Neural cell (in vitro differentiated cells): ENCODE measurements around the gene NF1. TPM values are rescaled to one million over a fixed set of nuclear protein-coding genes. Genes with fewer than 3 reads are reported as not detected.

ENCODE experiments used
- H2AFZ ChIP-seq: fragments of 200-600, 300-800 bp; sonication (generic), shearing (Covaris generic); 2 replicates; pipeline ENCODE4 v1.6.0; 2014; ENCODE audit warnings: low read depth, mild to moderate bottlenecking, antibody characterized with exemption, low read length, moderate library complexity
- H3F3A ChIP-seq: fragments of 200-600 bp; shearing (Covaris generic); 2 replicates; pipeline ENCODE4 v1.6.1; 2016; ENCODE audit warnings: mild to moderate bottlenecking, moderate library complexity, mixed read lengths, antibody characterized with exemption, low read length; ENCODE audit not compliant: insufficient read depth, poor library complexity, severe bottlenecking
- H3K27ac ChIP-seq: fragments of 200-600, 300-800 bp; sonication (generic), shearing (Covaris generic); 2 replicates; pipeline ENCODE4 v1.5.1; 2014; ENCODE audit warnings: mild to moderate bottlenecking, low read length, moderate library complexity
- H3K27me3 ChIP-seq: fragments of 300-800, 200-600 bp; sonication (generic), shearing (Covaris generic); 2 replicates; pipeline ENCODE4 v1.6.0; 2014; ENCODE audit warnings: mild to moderate bottlenecking, low read depth, low read length, moderate library complexity; ENCODE audit not compliant: insufficient read depth
- H3K36me3 ChIP-seq: fragments of 300-800, 200-600 bp; sonication (generic), shearing (Covaris generic); 2 replicates; pipeline ENCODE4 v1.5.1; 2014; ENCODE audit warnings: mild to moderate bottlenecking, antibody characterized with exemption, low read length, moderate library complexity; ENCODE audit not compliant: insufficient read depth
- H3K4me2 ChIP-seq: fragments of 300-800, 200-600 bp; sonication (generic), shearing (Covaris generic); 2 replicates; pipeline ENCODE4 v1.6.0; 2014; ENCODE audit warnings: mild to moderate bottlenecking, low read length
- H3K4me3 ChIP-seq: fragments of 300-800, 200-600 bp; sonication (generic), shearing (Covaris generic); 2 replicates; pipeline ENCODE4 v1.5.1; 2014; ENCODE audit warnings: mild to moderate bottlenecking, low read length, moderate library complexity
- H3K79me2 ChIP-seq: fragments of 200-600 bp; shearing (Covaris generic); replicated peaks from 2 replicates; pipeline ENCODE4 v1.6.0; 2014; ENCODE audit warnings: mild to moderate bottlenecking, low read length, moderate library complexity; ENCODE audit not compliant: insufficient read depth
- H3K9ac ChIP-seq: fragments of 300-800, 200-600 bp; sonication (generic), shearing (Covaris generic); 2 replicates; pipeline ENCODE4 v1.6.1; 2016; ENCODE audit warnings: mild to moderate bottlenecking, low read length, mixed read lengths
- H3K9me2 ChIP-seq: fragments of 200-600 bp; shearing (Covaris generic); 2 replicates; pipeline ENCODE4 v1.6.1; 2016; ENCODE audit warnings: mild to moderate bottlenecking, low read length, mixed read lengths; ENCODE audit not compliant: insufficient read depth
- H3K9me3 ChIP-seq: fragments of 200-600, 300-800 bp; sonication (generic), shearing (Covaris generic); 2 replicates; pipeline ENCODE4 v1.6.1; 2016; ENCODE audit warnings: mild to moderate bottlenecking, mixed run types, low read length, moderate library complexity, mixed read lengths
- H4K20me1 ChIP-seq: fragments of 200-600 bp; shearing (Covaris generic); 2 replicates; pipeline ENCODE4 v1.6.1; 2016; ENCODE audit warnings: mild to moderate bottlenecking, mixed run types; ENCODE audit not compliant: insufficient read depth
- EP300 ChIP-seq: fragments of 450-650 bp; conservative IDR thresholded peaks from 2 replicates; pipeline ENCODE4 v1.6.1; 2014; ENCODE audit warnings: antibody characterized with exemption, mild to moderate bottlenecking, moderate library complexity; ENCODE audit not compliant: poor library complexity, severe bottlenecking
- EZH2 ChIP-seq: fragments of 200-600, 300-800 bp; shearing (Covaris generic), sonication (generic); IDR thresholded peaks from 2 replicates; pipeline ENCODE4 v1.6.1; 2014; ENCODE audit warnings: antibody characterized with exemption, low read length, borderline replicate concordance, mild to moderate bottlenecking; ENCODE audit not compliant: insufficient read depth, poor library complexity, severe bottlenecking
- MXI1 ChIP-seq: fragments of 450-650 bp; conservative IDR thresholded peaks from 2 replicates; pipeline ENCODE4 v1.6.1; 2014; ENCODE audit warnings: antibody characterized with exemption, mild to moderate bottlenecking; ENCODE audit not compliant: poor library complexity, severe bottlenecking
- POLR2AphosphoS5 ChIP-seq: IDR thresholded peaks from 2 replicates; pipeline ENCODE4 v1.6.1; 2012
- RAD21 ChIP-seq: fragments of 450-650 bp; conservative IDR thresholded peaks from 2 replicates; pipeline ENCODE4 v1.6.1; 2014; ENCODE audit warnings: antibody characterized with exemption, mild to moderate bottlenecking, moderate library complexity
- SMC3 ChIP-seq: fragments of 450-650 bp; conservative IDR thresholded peaks from 2 replicates; pipeline ENCODE4 v1.6.1; 2014; ENCODE audit warnings: antibody characterized with exemption, mild to moderate bottlenecking, moderate library complexity; ENCODE audit not compliant: poor library complexity
- TAF1 ChIP-seq: IDR thresholded peaks from 2 replicates; pipeline ENCODE4 v1.6.1; 2012; ENCODE audit warnings: low read depth
- polyA plus RNA-seq: library from polyadenylated mRNA; depleted of rRNA; stranded (reverse); fragments of >200 nt; gene quantifications from 2 replicates; pipeline ENCODE4 v1.2.3, GENCODE V29; 2014
- TF ChIP-seq, protein P1 (sequence below): IDR thresholded peaks from 2 replicates; pipeline ENCODE4 v1.6.1; 2012; ENCODE audit warnings: borderline replicate concordance
- TF ChIP-seq, protein P2 (sequence below): fragments of 450-650 bp; IDR thresholded peaks from 2 replicates; pipeline ENCODE4 v1.5.1; 2014; ENCODE audit warnings: antibody characterized with exemption, mild to moderate bottlenecking, moderate library complexity; ENCODE audit not compliant: poor library complexity, severe bottlenecking

NF1 gene
- polyA plus RNA-seq, 1 donor from 2014 or later, result 22.4 TPM

DNA sequence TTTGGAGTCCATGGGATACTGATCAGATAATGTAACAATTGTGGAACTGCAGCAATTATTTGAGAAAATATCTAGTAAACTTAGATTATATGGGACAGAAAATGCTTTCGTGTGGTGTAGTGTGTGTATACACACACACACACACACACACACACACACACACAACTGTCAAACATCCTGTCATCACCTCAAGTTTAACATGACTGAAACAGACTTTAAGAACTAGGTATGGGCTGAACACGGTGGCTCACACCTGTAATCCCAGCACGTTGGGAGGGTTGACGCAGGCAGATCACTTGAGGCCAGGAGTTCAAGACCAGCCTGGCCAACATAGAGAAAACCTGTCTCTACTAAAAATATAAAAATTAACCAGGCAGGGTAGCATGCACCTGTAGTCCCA lies 227.2 kb downstream of the NF1 start:
- Histone ChIP-seq H3K27ac (no peak overlapping the region), H4K20me1 (no peaks in the 10 kb centered on the region), H3K27me3 (no peaks in the 10 kb centered on the region), H3K4me3 (no peak overlapping the region), H3K36me3 (peaks cover 8% of the 10 kb centered on the region), H3F3A (no peaks in the 10 kb centered on the region), H3K79me2 (no peaks in the 10 kb centered on the region), H3K9me3 (no peaks in the 10 kb centered on the region), H2AFZ (no peak overlapping the region), H3K9ac (no peak overlapping the region), H3K4me2 (no peak overlapping the region), H3K9me2 (no peaks in the 10 kb centered on the region)
- TF ChIP-seq, protein P1, sequence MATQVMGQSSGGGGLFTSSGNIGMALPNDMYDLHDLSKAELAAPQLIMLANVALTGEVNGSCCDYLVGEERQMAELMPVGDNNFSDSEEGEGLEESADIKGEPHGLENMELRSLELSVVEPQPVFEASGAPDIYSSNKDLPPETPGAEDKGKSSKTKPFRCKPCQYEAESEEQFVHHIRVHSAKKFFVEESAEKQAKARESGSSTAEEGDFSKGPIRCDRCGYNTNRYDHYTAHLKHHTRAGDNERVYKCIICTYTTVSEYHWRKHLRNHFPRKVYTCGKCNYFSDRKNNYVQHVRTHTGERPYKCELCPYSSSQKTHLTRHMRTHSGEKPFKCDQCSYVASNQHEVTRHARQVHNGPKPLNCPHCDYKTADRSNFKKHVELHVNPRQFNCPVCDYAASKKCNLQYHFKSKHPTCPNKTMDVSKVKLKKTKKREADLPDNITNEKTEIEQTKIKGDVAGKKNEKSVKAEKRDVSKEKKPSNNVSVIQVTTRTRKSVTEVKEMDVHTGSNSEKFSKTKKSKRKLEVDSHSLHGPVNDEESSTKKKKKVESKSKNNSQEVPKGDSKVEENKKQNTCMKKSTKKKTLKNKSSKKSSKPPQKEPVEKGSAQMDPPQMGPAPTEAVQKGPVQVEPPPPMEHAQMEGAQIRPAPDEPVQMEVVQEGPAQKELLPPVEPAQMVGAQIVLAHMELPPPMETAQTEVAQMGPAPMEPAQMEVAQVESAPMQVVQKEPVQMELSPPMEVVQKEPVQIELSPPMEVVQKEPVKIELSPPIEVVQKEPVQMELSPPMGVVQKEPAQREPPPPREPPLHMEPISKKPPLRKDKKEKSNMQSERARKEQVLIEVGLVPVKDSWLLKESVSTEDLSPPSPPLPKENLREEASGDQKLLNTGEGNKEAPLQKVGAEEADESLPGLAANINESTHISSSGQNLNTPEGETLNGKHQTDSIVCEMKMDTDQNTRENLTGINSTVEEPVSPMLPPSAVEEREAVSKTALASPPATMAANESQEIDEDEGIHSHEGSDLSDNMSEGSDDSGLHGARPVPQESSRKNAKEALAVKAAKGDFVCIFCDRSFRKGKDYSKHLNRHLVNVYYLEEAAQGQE, result no peak
- TF ChIP-seq TAF1 (no peak), MXI1 (no peak), POLR2AphosphoS5 (no peak), EP300 (no peak), RAD21 (no peak), SMC3 (no peak), EZH2 (no peak)
- TF ChIP-seq, protein P2, sequence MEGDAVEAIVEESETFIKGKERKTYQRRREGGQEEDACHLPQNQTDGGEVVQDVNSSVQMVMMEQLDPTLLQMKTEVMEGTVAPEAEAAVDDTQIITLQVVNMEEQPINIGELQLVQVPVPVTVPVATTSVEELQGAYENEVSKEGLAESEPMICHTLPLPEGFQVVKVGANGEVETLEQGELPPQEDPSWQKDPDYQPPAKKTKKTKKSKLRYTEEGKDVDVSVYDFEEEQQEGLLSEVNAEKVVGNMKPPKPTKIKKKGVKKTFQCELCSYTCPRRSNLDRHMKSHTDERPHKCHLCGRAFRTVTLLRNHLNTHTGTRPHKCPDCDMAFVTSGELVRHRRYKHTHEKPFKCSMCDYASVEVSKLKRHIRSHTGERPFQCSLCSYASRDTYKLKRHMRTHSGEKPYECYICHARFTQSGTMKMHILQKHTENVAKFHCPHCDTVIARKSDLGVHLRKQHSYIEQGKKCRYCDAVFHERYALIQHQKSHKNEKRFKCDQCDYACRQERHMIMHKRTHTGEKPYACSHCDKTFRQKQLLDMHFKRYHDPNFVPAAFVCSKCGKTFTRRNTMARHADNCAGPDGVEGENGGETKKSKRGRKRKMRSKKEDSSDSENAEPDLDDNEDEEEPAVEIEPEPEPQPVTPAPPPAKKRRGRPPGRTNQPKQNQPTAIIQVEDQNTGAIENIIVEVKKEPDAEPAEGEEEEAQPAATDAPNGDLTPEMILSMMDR, result no peak

DNA sequence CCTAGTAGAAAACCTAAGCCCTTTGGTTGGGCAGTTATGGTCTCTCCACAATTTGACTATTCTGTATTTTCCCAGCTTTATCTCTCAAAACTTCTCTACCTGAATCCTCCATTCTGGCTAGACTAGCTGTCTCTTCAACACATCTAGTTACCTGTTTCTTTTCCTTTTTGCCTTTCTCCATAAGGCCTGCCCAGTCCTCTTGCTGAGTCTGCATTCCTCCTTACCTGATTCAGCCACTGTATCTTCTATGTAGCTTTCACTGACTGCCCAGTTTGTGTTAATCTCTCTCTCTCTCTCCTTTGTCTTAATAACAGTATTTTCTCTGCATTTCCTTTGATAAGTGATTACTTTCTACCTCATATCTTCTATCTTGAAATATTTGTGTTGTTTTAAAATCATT lies 228.8 kb downstream of the NF1 start:
- Histone ChIP-seq H3K27ac (no peak overlapping the region), H4K20me1 (no peaks in the 10 kb centered on the region), H3K4me2 (no peak overlapping the region), H3K27me3 (no peaks in the 10 kb centered on the region), H3K36me3 (peaks cover 8% of the 10 kb centered on the region), H3K9ac (no peak overlapping the region), H3F3A (no peaks in the 10 kb centered on the region), H3K79me2 (no peaks in the 10 kb centered on the region), H3K9me2 (no peaks in the 10 kb centered on the region), H3K9me3 (no peaks in the 10 kb centered on the region), H2AFZ (no peak overlapping the region), H3K4me3 (no peak overlapping the region)
- TF ChIP-seq, protein P1, result no peak
- TF ChIP-seq TAF1, result no peak
- TF ChIP-seq EP300, result no peak
- no peak for TF ChIP-seq POLR2AphosphoS5
- TF ChIP-seq EZH2, result no peak
